Inflammatory macrophage (primary cell): ENCODE data around the gene BMPR1B.
A peak's percentile ranks its signal among the peaks of the same experiment; 100 is the strongest.
"Not testable (repeated sequence)": the region's sequence is repeated elsewhere in the genome, so short reads cannot be mapped to it uniquely, and the experiment has no call there.

Experiments
- DNase-seq, 2 donors: peaks; one replicate each; pipeline ENCODE4 v3.0.0-alpha.2; 2020 to 2022

The BMPR1B gene

GRCh38 chr4:94763500-94763899 is 5.7 kb downstream of the BMPR1B start:
- no peak for DNase-seq

GRCh38 chr4:94764069-94764468 is 6.3 kb downstream of the BMPR1B start:
- DNase-seq = no peak

GRCh38 chr4:94765174-94765573 is 7.4 kb downstream of the BMPR1B start:
- no peak for DNase-seq

GRCh38 chr4:94765648-94766047 is 7.9 kb downstream of the BMPR1B start:
- no peak for DNase-seq

- DNase-seq = no peak
Measured at GRCh38 chr4:94766856-94767255, 9.1 kb downstream of the BMPR1B start.

GRCh38 chr4:94767446-94767845 is 9.7 kb downstream of the BMPR1B start:
- no peak for DNase-seq

GRCh38 chr4:94782707-94783106 is 25.0 kb downstream of the BMPR1B start:
- DNase-seq = no peak

GRCh38 chr4:94791701-94792100 is 33.9 kb downstream of the BMPR1B start:
- DNase-seq = no peak

GRCh38 chr4:94798808-94799207 is 41.1 kb downstream of the BMPR1B start:
- no peak for DNase-seq

GRCh38 chr4:94801016-94801415 is 43.3 kb downstream of the BMPR1B start:
- DNase-seq = no peak

- no peak for DNase-seq
Measured at GRCh38 chr4:94802091-94802490, 44.3 kb downstream of the BMPR1B start.

- no peak for DNase-seq
Measured at GRCh38 chr4:94803181-94803580, 45.4 kb downstream of the BMPR1B start.

GRCh38 chr4:94804650-94805049 is 46.9 kb downstream of the BMPR1B start:
- no peak for DNase-seq

GRCh38 chr4:94806376-94806775 is 48.6 kb downstream of the BMPR1B start:
- no peak for DNase-seq

GRCh38 chr4:94811643-94812042 is 53.9 kb downstream of the BMPR1B start:
- DNase-seq = no peak

- DNase-seq = no peak
Measured at GRCh38 chr4:94813221-94813620, 55.5 kb downstream of the BMPR1B start.

GRCh38 chr4:94814237-94814636 is 56.5 kb downstream of the BMPR1B start:
- DNase-seq = peak; percentile 37 to 49

- DNase-seq = no peak
Measured at GRCh38 chr4:94819371-94820168, 61.8 kb downstream of the BMPR1B start.

GRCh38 chr4:94826206-94826605 is 68.5 kb downstream of the BMPR1B start:
- DNase-seq = no peak

GRCh38 chr4:94827481-94828110 is 69.8 kb downstream of the BMPR1B start:
- no peak for DNase-seq

- DNase-seq = no peak
Measured at GRCh38 chr4:94828882-94829281, 71.1 kb downstream of the BMPR1B start.

- no peak for DNase-seq
Measured at GRCh38 chr4:94831607-94832006, 73.9 kb downstream of the BMPR1B start.

- DNase-seq = not testable (repeated sequence)
Measured at GRCh38 chr4:94832329-94832728, 74.6 kb downstream of the BMPR1B start.

- DNase-seq = no peak
Measured at GRCh38 chr4:94833394-94833793, 75.6 kb downstream of the BMPR1B start.
